Pons (tissue), 1 donor: ENCODE data around the gene HHAT.

ENCODE experiments used
- DNase-seq: peaks from one replicate; pipeline ENCODE4 v3.0.0-alpha.2; 2016; ENCODE audit warnings: low spot score

Gene HHAT

GRCh38 chr1:210722410-210723081, 393.8 kb downstream of the HHAT start:
- no peak for DNase-seq

GRCh38 chr1:210723646-210724045, 394.9 kb downstream of the HHAT start:
- DNase-seq: no peak

- DNase-seq: no peak
Observed at GRCh38 chr1:210724768-210725167, 396.1 kb downstream of the HHAT start.
